ENCODE results near the gene MYO3B.

Gene MYO3B

DNA sequence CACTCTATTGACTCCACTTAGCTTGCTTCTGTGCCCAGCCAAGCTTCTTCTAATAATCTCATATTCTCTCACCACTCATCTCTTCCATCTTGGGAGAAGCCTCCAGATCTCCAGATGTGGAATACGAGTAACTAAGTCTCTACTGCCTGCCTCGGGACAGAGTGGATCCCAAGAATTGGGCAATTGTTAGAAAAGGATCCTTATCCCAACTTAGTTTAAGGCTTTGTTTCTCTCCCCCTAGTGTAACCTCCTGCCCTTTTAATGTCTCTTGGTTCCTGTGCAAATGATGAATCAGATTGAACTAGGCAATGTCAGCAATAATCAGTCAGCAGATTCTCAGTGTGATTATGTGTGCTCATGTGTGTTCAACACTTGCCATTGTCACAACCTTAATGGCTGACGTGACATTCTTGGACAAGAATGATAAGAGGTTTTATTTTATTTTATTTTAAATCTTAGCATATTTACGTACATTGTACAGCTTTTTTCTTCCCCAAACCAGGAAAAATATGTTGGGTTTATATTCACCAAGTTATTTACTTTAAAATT lies 59.7 kb downstream of the MYO3B start:
- DNase-seq, result no peak

DNA sequence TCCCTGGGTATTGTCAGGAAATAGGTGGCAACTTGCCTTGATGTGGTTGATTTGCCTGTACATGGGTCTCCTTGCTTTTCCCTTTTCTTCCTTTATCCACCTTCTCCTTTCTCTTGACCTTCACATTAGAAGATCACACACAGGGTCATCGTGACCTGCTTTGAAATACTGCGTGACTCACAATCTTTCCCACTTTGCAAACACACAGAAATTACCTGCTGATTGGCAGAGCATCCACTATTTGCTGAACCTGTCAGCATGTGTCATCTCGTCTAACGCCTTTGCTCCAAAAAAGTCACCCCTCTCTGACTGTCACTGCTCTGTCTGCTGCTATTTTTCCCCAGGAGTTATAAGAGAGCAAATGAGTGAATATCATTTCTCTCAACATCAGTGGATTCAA lies 60.8 kb downstream of the MYO3B start:
- DNase-seq, result no peak

DNA sequence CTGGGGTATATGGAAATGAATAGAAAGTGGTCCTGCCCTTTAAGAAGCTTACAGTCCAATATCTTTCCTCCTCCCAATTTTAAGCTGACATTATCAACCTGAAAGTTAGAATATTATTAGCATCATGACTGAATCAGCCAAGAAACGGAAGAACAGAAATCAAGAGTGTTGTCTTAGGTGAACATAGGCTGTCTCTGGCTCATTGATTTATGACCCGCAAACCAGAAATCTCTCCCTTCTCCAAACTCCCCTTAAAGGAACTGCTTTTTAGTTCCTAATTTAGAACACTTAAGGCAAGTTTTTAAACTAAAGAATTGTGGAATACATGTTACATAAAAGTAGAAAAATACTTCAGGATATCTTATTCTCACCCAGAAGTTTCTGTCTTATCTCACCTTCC lies 62.7 kb downstream of the MYO3B start:
- no peak for DNase-seq

DNA sequence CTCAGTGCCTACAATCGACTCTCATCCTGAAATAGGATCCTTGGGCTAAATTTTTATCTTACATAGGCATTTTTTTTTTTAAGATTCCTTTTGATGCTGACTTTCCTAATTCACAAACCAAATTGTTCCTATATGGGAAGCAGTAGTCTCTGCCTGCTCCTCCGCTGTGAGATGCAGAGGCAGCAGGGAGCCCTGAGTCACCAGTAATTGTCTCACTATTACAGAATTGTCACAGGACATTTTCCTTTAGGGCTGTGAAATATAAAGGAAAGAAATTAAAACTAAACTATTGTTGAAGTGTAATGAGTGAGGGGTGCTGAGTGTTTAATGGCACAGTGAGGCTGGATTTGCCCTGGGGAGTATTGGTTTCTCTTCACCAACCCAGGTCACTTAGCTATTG lies 63.8 kb downstream of the MYO3B start:
- DNase-seq, result no peak

DNA sequence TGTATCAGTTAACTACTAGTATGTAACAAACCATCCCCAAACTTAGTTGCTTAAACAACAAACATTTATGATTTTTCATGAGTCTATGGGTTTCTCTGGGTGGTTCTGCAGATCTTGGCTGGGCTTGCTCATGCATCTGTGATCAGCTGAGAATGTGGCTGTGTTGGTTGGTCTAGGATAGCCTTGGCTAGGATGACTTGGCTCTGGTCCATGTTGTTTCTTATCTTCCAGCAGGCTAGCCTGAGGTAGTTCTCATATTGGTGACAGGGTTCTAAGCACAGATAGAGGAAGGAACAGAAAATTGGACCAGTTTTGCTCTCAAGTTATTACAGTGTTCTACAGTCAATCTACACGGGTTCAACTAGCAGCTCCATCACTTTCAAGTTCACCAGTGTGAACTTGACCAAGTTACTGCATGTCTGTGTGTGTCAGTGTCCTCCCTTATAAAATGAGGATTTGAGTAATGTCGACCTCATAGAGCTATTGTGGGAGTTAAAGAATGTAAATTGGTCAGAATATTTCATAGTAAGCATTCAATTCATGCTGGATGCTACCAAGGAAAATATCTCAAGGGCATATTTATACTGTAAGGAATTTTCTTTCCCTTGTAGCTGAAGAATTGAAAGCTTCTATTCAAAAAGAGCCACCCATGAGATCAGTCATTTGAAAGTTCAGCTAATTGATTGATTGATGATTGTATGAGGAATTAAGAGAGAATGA lies 65.3 kb downstream of the MYO3B start:
- no peak for DNase-seq

DNA sequence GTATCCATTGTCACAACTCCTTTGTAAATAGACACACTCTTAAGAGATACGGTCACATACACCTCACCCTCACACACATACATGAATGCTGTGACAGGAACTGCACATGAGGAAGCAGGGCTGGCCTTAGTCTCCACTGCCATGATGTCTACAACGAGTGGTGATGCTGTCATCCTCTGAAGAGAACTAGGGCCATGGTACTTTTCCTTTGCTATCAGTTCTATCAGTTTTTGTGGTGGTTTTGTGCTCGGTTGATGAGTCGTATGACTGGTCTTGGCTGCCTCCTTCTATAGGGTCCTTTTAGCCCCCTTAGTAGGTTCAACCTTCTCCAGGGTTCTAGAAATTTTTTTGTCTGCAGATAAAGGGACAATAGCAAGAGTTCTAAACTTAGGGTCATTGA lies 66.0 kb downstream of the MYO3B start:
- DNase-seq, result no peak

DNA sequence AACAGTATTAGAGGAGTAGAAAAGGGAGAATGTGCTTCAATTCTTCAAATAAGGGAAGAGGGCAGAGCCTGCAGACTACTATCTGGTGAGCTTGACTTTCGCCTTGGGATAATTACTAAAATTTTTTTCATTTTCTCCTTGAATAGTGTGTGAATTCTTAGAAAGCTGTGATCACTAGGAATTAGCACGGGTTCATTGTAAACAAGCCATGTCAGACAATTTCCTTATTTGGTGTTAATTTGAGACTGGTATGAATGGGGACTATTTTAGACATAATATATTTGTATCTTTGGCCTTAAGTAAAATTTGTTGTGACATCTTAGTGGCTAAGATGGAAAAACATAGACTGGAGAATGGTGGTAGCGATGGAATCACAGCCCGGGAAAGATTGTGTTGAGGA lies 66.6 kb downstream of the MYO3B start:
- no peak for DNase-seq

DNA sequence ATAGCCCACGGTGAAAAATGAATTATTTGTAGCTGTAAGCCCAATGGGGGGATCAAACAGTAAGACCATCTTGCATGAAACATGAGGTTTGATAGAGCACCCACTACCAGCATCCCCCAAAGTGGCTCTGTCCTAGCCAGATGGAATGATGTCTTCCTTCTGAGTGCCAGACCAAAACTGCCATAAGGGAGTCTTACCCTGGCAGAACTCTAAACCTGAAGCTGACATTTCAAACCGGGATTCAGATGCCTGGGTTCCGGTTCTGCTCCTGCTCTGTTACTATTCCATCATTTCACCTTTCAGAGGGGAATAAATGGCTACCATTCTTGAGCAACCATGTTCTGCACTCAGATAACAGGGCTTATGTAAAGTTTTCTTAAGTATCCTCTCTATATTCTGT lies 67.4 kb downstream of the MYO3B start:
- no peak for DNase-seq

DNA sequence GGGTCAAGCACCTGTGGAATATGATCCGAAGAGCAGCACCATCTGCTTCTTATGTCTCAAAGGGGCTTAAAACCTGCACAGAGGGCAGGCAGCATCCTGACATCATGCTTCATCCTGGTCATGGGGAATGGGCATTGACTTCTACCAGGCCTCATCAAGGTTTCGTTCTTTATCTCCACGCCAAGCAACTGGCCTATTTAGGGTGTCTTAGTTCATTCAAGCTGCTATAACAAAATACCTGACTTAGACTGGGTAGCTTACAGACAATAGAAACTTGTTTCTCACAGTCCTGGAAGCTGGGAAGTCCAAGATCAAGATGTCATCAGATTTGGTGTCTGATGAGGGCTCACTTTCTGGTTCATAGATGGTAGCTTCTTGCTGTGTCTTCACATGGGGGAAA lies 69.4 kb downstream of the MYO3B start:
- DNase-seq, result no peak

DNA sequence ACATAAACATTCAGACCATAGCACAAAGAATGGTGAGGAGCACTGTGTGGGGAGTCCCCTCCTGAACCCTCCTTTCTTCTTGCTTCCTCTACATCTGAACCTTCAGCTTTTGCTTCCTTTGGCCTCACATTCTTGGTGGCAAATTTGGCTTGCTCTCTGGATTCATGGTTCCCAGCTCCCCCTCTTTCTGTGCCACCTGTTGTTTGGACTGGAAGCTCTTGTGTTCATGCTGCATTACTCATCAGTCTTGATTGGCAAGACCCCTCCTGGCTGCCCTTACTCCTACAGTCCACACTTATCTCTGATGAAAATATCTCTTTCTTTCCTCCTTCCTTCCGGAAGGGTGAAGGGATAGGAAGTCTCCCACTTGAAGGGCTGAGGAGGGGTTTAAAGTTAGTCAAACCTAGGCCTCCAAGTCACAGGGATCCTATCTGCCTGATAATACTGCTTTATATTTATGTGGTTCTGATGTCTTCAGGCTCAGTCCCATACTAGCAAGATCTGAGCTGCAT lies 70.0 kb downstream of the MYO3B start:
- DNase-seq, result no peak

DNA sequence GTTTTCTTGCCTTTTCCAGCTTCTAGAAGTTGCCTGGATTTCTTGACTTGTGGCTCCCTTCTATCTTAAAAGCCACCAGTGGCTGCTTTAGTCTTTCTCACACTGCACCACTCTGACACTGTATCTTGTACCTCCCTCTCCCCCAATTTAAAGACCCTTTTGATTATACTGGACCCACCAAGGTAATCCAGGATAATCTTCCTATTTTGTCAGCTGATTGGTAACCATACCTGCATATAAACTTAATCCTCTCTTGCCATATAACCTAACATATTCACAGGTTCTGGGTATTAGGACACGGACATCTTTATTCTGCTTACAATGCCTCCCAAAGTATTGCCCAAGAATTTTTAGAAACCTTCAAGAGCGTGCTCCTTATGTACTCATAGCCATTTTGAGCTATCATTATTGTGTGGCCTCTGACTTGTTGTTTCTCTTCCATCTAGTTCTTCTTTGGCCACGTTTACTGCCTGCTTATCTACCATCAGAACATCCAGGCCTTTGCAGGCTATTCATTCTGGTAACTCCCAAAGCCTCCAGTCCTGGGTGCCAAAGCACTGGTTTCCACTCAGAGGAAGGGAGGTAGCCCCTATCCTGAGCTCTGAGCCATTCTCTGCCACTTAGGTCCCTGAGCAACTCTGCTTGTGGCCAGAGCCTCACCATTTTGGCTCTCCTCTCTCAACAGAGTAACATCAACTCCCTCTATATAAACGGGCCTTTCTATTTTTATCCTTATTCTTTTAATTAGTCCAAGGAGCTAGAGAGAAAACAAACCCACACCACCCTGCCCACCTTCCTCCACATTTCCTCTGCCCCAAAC lies 70.8 kb downstream of the MYO3B start:
- no peak for DNase-seq

DNA sequence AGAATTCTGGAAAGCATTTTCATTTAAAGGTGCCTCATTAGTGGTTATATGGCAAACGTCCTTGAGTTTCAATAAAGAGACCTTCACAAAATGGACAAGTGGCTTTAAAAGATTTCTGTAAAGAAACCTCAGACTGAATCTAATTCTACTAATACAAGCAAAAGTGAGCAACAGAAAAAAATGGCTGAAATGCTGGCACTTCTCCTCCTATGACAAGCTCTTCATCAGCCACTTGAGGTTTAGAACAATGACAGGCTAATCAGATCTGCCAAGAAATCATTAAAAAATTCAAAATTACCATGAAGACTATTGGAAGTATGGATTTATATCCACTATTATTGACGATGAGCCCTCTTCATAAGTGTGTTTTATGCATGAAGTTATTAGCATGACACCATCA lies 71.8 kb downstream of the MYO3B start:
- DNase-seq, result no peak

DNA sequence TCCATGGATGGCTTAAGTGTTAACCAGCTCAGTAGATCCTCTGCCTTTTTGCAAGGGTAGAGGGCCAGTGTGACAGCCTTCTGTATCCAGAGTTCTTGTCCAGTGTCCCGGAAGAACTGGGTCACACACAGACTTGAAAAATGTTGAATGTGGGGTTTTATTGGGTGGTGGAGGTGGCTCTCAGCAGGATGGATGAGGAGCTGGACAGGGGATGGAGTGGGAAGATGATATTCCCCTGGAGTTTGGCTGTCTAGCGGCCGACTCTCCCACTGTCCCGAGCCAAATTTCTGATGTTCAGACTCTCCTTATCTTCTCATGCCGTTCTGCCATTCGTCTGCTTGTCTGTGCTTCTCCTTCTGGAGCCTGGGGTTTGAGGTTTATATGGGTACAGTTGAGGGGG lies 72.6 kb downstream of the MYO3B start:
- DNase-seq, result no peak

DNA sequence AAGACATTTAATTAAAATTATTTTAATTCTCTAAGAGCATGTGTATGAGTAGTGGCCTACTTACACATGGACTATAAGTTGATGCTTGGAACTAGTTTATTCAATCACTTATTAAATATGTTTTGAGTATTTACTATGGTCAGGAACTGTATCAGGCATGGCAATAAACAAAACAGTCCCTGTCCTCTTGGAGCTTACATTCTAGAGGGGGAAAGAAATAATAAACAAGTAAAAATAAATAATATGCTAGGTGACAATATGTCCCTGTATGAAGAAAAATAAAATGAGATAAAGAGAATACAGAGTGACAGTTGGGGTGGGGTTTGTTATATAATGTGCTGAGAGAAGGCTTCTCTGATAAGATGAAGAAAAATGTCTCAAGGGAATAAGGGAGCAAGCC lies 74.5 kb downstream of the MYO3B start:
- DNase-seq, result no peak

DNA sequence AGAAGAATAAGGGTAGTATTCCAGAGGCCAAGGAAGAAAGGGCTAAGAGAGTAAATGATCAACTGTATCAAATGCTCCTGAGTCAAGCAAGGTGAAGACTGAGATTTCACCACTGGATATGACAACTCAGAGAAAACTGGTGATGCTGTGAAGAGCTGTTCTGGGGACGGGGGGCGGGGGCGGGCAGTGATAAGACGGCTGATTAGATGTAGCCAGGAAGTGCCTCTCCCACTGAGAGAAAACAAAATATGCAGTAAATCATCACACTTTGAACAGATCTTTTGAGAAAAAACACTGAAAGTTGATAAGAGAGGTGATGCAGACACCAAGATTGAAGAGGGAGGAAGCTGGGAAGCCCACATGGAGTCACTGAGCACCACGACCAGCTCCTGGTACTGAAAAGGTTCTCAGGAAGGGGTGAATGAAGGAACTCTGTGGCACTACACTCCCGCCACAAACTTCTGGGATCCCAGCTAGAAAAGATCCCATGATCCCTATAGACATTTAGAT lies 75.8 kb downstream of the MYO3B start:
- DNase-seq, result no peak

DNA sequence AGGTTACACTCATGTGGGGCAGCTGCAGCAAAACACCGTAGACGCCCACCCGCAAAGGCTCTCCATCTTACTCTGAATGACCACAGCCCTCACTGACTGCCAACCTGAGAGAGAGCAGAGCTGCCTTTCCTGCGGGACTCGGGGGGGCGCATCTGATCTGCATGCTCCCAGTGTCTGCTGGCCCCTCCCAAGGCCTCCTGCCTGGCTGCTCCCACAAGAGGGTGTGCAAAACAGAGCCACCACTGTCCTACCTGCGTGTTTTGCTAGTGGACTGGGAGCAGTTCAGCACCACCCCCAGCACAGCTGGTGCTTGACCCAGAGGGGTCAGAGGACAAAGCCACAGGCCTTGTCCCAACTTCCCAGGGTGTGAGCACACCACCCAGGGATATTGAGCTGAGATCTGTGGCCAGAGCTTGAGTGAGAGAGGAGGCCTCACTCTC lies 76.4 kb downstream of the MYO3B start:
- DNase-seq, result no peak

DNA sequence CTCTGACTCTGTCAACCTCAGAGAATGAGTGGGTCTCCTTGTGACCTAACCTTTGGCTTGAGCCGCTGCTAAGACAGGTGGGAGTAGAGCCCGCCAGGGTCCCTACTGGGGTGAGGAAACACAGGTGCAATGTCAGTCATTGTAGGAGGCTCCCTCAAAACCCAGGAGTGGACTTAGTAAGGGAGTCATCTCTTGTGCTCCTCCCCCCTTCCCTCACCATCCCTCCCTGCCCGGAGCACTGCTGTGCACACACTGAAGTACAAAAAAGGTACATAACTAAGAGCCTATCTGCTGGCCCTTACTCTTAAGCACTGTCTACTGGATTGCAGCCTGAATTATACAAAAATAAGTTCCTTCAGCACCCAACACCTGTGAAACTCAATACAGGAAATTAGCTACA lies 77.2 kb downstream of the MYO3B start:
- no peak for DNase-seq

DNA sequence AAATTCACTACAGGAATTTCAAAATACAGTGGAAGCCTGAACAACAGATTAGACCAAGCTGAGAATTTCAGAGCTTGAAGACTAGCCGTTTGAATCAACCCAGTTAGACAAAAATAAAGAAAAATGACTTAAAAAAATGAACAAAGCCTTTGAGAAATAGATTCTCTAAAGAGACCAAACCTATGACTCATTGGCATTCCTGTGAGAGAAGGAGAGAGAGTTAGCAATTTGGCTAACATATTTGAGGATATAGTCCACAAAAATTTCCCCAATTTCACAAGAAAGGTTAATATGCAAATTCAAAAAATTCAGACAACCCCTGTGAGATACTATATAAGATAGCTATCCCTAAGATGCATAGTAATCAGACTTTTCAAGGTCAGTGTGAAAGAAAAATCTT lies 78.0 kb downstream of the MYO3B start:
- DNase-seq, result no peak

DNA sequence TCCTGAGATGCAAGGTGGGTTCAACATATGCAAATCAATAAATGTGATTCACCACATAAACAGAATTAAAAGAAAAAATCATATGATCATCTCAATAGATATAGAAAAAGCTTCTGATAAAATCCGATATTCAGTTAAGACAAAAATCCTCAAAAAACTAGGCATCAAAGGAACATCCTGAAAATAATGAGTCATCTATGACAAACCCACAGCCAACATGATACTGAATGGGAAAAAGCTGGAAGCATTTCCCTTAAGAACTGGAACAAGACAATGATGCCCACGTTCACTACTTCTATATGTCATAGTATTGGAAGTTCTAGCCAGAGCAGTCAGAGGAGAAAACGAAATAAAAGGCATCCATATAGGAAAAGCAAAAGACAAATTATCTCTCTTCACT lies 80.4 kb downstream of the MYO3B start:
- no peak for DNase-seq

DNA sequence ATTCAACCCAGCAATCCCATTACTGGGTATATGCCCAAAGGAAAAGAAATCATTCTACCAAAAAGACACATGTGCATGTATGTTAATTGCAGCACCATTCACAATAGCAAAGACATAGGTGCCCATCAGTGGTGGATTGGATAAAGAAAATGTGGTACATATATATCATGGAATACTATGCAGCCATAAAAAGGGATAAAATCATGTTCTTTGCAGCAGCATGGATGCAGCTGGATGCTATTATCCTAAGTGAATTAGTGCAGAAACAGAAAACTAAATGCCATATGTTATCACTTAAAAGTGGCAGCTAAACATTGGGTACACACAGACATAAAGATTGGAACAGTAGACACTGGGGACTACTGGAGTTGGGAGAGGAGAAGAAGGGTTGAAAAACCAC lies 82.2 kb downstream of the MYO3B start:
- DNase-seq, result no peak

DNA sequence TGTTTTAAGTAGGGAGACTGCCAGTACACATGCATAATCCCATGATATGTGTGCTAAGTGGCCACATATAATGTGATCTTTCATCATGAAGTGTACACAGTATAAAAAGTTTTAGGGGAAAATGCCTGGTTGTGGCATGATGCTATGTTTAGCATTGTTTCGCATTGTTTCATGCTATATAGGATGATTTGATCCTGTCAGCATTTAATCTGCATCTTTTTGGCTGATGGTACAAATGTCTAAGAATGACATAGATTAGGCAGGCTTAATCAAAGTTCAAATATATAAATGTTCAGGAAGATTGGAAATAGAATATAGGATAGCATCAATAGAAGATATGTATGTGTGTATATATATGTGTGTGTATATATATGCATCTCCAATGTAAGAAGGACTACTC lies 83.6 kb downstream of the MYO3B start:
- DNase-seq, result no peak

DNA sequence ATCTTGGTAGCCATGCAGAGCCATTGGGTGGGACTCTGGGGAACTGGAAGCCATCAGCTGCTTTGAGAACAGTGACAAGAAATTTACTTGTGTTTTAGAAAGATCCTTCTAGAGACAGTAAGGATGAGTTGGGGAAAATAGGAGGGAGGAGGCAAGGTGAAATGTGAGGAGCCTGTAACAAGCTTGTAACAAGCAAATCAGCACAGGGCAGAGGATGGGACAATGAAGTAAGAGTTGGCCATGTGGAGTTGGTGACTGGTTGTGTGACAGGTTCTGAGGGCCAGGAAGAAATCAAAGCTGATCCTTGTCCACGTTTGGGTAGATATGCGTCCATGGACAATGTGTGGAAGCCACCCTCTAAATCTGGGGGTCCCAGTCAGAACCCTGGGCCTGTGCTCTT lies 84.4 kb downstream of the MYO3B start:
- no peak for DNase-seq

DNA sequence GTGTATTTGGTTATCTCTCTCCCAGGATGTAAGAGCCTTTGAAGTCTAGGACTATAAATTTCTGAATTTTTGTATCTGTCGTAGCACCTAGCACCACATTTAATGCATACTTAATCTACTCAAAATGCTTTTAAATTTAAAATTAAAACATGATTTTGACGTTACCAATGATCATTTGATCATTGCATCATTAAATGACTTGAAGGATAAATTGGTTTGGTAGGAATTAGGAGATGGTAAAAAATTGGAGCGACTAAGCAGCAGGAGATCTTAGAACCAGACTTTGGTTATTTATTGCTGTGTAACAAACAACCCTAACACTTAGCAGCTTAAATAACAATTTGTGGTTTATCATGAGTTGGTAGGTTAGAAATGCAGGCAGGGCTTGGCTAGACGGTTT lies 84.9 kb downstream of the MYO3B start:
- DNase-seq, result no peak

Data from stimulated activated CD4-positive, alpha-beta T cell treated with anti-CD3 and anti-CD28 coated beads, Interleukin-15, amount 100 ng/mL, for 24 hours (primary cell).